ENCODE results near the gene REEP6.
A peak's percentile ranks its signal among the peaks of the same experiment; 100 is the strongest.

Gene REEP6

GRCh38 chr19:1456121-1456900 lies 34.7 kb upstream of the REEP6 start:
- no peak for DNase-seq (ENCODE audit: low spot score)

GRCh38 chr19:1457031-1457739 lies 33.8 kb upstream of the REEP6 start:
- DNase-seq (ENCODE audit: low spot score): no peak

GRCh38 chr19:1457892-1458291 lies 33.1 kb upstream of the REEP6 start:
- no peak for DNase-seq (ENCODE audit: low spot score)

- DNase-seq (ENCODE audit: low spot score): no peak
Measured at GRCh38 chr19:1459479-1459878, 31.5 kb upstream of the REEP6 start.

GRCh38 chr19:1460033-1460995 lies 30.7 kb upstream of the REEP6 start:
- DNase-seq (ENCODE audit: low spot score): no peak

- no peak for DNase-seq (ENCODE audit: low spot score)
Measured at GRCh38 chr19:1461862-1462261, 29.1 kb upstream of the REEP6 start.

GRCh38 chr19:1465191-1466016 lies 25.6 kb upstream of the REEP6 start:
- DNase-seq (ENCODE audit: low spot score): peak; percentile 67

- no peak for DNase-seq (ENCODE audit: low spot score)
Measured at GRCh38 chr19:1466018-1466460, 24.9 kb upstream of the REEP6 start.

- no peak for DNase-seq (ENCODE audit: low spot score)
Measured at GRCh38 chr19:1466461-1467214, 24.3 kb upstream of the REEP6 start.

- no peak for DNase-seq (ENCODE audit: low spot score)
Measured at GRCh38 chr19:1467215-1467489, 23.8 kb upstream of the REEP6 start.

GRCh38 chr19:1467490-1468273 lies 23.3 kb upstream of the REEP6 start:
- DNase-seq (ENCODE audit: low spot score): no peak

GRCh38 chr19:1468274-1468820 lies 22.6 kb upstream of the REEP6 start:
- no peak for DNase-seq (ENCODE audit: low spot score)

- peak; percentile 46 for DNase-seq (ENCODE audit: low spot score)
Measured at GRCh38 chr19:1468821-1469254, 22.1 kb upstream of the REEP6 start.

- DNase-seq (ENCODE audit: low spot score): no peak
Measured at GRCh38 chr19:1469255-1470054, 21.5 kb upstream of the REEP6 start.

GRCh38 chr19:1470055-1470304 lies 21.0 kb upstream of the REEP6 start:
- DNase-seq (ENCODE audit: low spot score): no peak

- DNase-seq (ENCODE audit: low spot score): no peak
Measured at GRCh38 chr19:1470305-1471009, 20.5 kb upstream of the REEP6 start.

- no peak for DNase-seq (ENCODE audit: low spot score)
Measured at GRCh38 chr19:1471010-1471514, 19.9 kb upstream of the REEP6 start.

GRCh38 chr19:1471515-1472160 lies 19.3 kb upstream of the REEP6 start:
- DNase-seq (ENCODE audit: low spot score): no peak

All from kidney tubule cell (primary cell).